8988T (cell line): ENCODE data around the gene POLDIP3.
A peak's percentile ranks its signal among the peaks of the same experiment; 100 is the strongest.
"Not testable (repeated sequence)": the region's sequence is repeated elsewhere in the genome, so short reads cannot be mapped to it uniquely, and the experiment has no call there.

Experiments used
- DNase-seq: peaks from one replicate; pipeline ENCODE4 v3.0.0; 2011

The POLDIP3 gene

DNA sequence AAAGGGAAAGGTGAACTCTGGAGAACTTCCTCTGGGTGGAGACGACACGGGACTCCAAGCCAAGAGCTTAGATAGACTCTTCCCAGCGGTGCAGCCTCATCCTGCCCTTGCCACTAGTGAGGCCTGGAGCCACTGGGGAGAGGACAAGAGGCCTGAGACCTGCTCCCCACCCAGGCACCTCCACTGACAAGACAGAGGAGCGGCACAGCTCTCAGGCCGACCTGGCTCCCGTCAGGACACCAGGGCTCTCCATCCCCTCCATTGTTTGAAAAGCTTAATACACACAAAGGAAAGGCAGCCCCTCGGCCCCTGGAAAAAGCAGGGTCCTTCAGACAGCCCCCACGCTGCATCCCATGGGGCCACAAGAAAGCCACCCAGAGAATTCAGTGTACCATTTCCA is 29.6 kb downstream of the POLDIP3 start:
- DNase-seq = no peak

DNA sequence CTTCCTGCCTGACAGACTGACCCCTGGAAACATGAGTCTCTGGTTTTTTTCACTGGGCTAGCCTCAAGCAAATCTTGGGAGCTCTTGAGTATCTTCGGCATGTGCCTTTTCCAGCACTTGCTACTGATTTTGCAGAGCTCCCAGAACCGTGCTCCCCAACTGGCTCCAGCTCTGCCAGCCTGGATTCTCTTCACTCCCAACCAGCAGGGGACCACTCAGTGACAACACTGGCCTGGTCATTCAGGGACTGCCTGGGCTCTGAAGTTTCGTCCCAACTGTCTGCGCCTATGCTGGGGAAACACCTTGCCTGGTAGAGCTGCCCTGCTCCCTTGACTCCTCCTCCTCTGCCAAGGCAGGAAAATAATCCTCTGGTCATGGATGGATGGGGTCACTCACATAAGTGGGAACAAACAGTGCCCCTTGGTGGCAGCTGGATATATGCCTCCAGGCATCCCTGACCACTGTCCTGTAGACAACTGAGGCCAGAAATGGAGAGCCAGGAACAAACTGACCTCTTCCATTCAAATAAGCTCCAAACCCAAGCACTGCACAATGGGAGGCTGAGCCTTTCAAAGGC is 30.2 kb downstream of the POLDIP3 start:
- DNase-seq = no peak

DNA sequence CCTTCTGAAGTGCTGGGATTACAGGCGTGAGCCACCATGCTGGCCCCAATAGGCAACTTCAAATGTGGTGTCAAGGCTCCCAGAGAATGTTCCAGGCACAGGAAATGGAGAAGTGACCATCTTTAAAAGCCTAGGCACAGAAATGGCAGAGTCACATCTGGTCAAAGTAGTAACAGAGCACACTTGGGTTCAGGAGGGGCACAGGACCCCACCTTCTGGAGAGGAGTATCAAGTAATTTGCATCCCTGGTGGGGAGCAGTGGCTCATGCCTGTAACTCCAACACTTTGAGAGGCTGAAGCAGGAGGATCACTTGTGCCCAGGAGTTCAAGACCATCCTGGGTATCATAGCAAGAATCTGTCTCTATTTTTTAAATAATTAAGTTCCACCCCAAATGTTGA is 31.7 kb downstream of the POLDIP3 start:
- no peak for DNase-seq

DNA sequence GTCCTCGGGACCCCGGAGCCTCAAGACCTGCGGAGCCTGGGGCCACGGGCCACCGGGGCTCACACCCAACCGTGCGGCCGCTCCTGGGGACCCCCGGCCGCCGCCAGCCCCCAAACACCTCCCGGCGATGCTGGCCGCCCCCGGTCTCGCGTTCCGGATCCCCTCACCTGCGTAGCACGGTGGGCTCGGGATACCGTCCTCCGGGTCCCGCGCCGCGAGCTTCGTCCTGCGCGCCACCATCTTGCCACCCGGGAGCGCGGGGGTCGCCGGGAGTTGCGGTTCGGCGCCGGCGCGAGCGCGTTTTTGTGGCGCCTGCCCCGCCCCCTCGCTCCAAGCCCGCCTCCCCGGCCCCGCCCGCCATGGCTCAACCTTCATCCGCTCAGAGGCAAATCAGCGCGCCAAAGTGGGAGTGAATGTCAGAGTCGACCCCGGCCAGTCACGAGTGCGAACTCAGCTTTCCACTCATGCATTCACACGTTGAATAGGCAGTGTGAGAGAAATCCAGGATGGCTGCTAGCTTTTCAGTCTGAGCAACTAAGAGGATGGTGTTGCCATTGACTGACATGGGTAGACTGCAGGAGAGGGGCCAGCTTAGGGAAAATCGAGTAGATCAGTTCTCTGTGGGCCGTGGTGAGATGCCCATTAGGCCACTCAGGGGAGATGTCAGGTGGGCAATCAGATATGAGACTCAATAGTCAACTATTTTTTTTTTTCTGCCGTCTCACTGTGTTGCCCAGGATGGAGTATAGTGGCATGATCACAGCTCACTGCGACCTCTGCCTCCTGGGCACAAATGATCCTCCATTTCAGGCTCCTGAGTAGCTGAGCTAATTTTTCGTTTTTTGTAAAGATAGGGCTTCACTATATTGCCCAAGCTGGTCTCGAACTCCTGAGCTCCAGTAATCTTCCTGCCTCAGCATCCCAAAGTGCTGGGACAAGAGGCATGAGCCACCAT is 32.6 kb downstream of the POLDIP3 start:
- DNase-seq = peak; percentile 55

DNA sequence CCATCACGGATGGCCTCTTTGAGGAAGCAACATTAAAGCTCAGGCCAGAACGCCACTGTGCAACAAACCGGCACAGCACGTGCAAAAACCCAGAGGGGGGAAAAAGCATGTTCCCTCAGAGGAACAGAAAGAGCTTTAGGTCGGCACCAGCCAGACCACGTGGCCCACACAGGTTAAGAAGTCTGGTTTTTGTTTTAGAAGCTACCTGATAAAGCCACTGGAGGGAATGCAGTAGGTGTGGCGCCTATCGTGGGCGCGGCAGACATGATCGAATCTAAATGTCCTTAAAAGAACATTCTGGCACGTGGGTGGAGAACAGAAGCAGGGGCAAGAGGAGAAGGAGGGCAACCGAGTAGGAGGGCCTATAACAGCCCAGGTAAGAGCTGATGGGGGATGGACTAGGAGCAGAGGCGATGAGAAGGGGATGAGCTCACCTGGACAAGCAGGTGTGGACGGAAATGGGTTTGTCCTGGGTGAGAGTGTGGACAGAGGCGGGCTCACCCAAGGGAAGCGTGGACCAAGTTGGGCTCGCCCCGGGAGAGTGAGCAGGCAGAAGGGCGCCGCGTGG is 33.4 kb downstream of the POLDIP3 start:
- not testable (repeated sequence) for DNase-seq

DNA sequence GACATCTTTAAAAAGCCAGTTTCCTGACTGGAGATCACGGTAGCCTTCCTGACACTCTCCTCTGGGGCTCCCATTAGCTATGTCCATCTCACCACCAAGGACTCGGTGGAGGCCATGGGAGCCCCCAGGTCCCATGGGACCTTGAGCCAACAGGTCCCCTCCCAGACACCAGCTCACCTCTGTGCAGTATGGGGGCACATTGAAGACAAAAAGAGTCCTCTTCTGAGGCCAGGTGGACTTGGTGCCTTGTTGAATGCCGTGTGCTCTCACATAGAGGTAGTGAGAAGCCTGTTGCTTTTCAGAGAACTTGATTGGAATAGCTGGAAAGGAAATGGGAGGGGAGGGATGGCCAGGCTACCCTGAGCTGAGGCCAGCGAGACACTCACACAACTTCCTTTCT is 34.6 kb downstream of the POLDIP3 start:
- not testable (repeated sequence) for DNase-seq

DNA sequence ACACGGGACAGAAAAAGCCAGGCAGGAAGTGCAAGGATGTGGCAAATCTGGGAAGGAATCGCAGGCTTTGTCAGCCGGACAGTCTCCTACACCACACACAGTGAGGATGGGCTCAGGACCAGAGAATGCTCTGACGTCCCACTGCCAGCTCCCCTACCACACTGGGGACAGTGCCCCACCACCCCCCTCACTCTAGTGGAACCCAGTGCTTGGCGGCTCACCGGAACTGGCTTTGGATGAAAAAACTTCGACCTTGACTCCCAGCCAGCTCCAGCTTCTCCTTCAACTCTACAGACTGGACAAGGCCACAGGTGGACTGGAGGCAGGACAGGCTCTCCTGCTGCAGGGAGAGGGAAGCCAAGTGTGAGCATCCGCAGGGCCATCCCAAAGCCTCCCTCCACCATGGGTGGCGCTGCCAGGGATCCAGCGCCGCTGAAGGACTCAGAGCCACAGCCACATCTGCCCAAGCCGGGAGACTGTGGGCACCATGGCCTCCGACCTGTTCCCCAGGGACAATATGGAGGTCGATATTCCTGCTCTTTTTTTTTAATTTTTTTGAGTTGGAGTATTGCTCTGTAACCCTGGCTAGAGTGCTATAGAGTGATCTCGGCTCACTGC is 37.0 kb downstream of the POLDIP3 start:
- no peak for DNase-seq

DNA sequence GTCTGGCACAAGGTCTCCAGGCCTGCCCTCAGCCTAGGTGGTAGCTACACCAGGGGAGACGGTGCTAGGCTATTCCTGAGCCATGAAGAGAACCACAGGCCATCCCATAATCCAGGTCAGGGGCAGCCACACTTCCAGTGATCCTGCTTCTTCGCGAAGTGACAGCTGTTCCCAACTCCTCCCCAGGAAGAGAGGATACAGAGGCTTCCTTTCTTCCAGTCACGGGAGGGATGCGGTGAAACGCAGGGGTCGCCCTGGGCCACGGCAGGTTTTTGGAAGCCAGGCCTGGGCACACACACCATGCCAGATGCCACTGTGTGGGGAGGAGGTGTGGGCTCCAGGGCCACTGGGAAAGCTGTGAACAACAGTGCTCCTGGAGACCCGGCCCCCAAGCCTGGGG is 37.5 kb downstream of the POLDIP3 start:
- DNase-seq = not testable (repeated sequence)

DNA sequence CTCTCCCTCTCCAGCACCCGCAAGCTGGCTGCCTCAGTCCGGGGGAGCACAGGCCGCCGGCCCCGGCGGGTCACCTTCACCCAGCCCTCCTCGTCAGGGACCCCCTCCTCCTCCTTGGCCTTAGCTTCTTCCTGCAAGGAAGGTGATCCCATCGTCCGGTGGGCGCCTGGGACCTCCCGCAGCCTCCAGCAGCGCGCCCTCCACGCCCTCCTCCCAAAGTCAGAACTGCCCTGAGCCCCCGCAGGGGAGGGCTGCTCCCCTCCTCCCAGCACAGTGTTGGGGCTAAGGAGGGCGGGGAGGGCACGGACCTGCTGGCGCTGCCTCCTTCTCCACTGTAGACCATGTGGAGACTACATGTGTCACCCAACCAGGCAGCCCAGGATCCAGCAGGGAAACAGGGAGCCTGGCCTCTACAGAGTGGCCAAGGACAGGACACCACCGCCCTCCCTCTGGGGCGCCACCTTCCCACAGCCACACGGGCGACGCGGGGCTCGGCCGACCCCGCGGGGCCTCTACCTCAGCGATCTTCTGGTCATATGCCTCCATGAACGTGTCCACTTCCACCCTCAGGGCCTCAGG is 38.6 kb downstream of the POLDIP3 start:
- not testable (repeated sequence) for DNase-seq

DNA sequence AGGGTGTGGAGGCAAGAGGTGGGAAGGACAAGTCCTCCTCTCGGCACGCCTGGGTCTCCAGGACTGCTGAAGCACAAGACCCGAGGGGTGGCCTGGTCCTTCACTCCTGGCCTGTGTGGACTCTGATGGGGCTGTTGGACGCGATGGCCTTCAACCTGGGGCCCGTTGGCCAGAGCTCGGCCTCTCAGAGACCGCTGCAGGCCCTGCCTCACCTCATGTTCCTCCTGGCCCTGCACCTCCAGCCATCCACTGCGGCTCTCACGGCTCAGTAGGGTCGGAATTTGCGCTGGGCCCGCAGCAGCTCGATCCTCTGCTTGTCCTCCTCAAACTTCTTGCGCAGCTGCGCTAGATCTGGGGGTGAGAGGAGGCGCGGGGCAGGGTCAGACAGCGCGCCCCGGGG is 40.2 kb downstream of the POLDIP3 start:
- not testable (repeated sequence) for DNase-seq

DNA sequence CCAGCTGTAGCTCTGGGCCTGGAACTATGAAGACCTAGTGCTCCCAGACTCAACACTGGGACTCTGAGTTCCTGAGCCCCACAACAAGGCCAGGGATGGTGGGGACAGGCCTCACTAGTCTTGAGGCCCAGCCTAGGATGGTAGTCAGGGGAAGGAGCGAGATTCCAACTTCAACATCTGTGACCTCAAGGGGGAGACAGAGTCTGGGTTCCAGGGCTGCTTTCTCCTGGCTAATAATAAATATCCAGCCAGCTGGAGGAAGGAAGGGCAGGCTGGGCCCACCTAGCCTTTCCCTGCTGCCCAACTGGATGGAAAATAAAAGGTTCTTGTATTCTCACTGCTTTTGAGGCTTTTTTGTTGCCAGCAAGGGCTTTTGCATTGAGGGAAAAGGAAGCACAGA is 40.6 kb downstream of the POLDIP3 start:
- DNase-seq = not testable (repeated sequence)

DNA sequence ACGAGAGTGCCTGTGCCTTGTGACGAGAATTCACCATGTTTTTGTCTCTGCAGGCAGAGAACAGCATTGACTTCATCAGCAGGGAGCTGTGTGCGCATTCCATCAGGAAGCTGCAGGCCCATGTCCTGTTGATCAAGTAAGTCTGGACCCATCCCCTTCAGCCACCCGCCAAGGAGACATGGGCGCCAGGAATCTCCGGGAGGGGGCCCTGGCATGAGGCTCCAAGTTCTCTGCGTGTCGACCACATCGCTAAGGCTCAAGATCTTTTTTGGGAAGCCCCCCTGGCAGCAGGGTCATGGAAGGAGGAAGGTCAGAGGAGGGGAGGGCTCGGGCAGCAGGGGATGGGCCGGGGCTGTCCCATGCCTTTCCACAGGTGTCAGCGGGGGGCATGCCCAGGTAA is 43.6 kb downstream of the POLDIP3 start:
- DNase-seq = not testable (repeated sequence)

DNA sequence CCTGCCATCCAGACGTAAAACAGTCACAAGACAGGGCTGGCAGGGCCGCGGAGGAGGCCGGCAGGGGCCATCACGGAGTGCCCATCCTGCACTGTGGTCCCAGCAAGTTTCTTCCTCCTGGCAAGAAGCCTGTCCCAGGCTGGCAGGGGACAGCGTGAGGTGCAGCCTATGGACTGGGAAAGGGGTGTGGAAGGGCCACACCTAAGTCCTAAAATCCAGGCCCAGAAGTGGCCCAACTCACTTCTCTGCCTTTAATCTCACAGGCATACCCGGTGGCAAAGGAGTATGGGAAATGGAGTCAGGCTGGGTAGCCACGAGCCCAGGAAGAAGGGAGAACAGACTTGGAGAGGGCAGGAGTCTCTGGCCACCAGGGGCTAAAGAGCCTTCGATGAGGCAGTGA is 44.1 kb downstream of the POLDIP3 start:
- not testable (repeated sequence) for DNase-seq

DNA sequence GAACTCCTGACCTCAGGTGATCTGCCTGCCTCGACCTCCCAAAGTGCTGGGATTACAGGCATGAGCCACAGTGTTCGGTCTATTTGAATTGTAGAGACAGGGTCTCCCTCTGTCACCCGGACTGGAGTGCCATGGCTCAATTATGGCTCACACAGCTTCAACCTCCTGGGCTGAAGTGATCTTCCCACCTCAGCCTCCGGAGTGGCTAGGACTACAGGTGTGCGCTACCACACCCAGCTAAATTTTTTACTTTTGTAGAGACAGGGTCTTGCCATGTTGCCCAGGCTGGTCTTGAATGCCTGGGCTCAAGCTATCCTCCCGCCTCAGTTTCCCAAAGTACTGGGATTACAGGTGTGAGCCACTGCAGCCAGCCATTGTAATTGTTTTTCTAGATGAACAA is 46.7 kb downstream of the POLDIP3 start:
- not testable (repeated sequence) for DNase-seq

DNA sequence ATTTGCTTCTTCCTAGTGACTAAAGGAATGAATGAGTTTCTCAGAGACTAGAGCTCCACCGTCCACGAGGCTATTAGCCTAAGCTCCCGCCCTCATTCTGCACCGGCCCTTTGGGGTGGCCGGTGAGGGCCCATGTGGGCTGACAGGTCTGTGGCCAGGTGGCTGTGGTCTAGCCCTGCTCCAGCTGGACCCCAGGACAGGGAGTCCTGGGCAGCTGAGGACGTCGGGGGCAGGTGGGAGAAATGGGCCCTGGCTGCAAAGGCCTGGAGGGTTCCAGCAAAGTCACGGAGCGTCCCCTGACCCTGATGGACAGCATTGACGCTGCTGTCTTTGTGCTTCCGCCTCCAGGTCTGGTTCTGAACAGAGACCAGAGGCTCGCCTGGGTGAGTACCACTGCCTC is 48.7 kb downstream of the POLDIP3 start:
- DNase-seq = no peak

DNA sequence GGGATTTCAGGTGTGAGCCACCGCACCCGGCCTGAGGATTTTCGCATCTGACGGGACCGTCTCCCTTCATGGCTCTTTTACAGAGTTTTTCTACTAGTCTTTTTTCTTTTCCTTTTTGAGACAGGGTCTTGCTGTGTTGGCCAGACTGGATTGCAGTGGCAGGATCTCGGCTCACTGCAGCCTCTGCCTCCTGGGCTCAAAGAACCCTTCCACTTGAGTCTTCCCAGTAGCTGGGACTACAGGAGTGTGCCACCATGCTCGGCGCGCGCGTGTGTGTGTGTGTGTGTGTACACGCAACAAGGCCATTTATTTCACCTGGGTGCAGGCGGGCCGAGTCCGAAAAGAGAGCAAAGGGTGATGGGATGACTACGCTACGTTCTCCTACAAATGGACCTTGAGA is 50.0 kb downstream of the POLDIP3 start:
- no peak for DNase-seq

DNA sequence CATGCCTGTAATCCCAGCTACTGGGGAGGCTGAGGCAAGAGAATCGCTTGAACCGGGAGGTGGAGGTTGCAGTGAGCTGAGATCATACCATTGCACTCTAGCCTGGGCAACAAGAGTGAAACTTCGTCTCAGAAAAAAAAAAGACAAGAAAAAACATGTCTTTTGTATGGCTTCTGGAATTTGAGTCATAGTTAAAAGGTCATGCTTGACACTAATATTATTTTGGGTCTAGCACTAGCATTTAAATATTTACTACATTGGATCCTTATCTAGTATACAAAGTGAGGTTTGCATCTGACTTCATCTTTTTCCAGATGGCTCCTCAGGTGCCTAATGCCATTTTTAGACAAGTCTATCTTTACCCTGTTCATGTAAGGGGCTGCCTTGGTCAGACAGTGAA is 50.7 kb downstream of the POLDIP3 start:
- not testable (repeated sequence) for DNase-seq

DNA sequence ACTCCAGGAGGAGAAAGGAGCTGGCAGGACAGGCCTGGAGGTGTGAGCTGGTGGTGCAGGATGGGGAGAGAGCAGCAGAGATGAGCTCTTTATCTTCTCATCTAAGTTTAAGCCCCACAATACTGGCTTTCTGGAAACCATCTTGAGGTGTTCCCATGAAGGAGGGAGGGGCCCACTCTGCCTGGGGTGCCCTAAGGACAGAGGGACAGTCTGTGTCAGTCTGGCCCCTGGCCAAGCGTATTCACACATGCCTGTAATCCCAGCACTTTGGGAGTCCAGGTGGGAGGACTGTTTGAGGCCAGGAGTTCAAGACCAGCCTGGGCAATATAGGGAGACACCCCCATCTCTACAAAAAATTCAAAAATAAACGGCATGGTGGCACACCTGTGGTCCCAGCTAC is 52.0 kb downstream of the POLDIP3 start:
- DNase-seq = no peak

DNA sequence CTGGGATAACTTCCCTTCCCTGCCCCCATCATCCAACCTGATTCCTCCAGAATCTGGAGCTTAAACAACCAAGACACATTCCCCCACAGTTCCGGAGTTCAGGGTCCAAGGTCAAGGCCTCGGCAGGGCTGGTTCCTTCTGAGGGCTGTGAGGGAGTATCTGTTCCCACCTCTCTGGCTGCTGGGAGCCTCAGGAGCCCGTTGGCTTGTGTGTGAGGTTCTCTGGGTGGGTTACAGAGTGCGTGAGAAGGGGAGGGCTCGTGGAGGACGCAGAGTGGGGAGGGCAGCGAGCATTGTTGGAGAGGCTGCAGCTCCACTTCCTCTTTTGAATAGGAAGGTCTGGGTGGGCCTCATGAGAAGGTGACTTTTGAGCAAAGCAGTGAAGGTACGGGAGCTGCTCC is 52.4 kb downstream of the POLDIP3 start:
- no peak for DNase-seq

DNA sequence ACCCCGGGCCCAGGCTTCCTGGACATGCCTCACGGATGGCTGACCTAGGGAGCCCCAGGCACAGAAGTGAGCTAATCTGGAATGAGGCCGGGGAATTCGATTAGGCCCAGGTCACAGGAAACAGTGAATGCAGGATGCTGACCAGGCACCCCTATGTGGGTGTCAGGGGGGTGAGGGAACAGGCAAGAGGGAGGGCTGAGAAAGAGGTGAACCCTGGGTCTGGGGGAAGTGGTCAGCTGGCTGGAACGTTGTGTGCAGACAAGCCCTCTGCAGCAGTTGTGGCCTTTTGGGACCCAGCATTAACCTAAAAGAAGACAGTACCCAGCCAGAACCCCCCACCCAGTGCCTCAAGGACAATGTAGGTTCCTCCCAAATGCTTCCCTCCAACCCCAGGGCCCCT is 52.8 kb downstream of the POLDIP3 start:
- DNase-seq = no peak

DNA sequence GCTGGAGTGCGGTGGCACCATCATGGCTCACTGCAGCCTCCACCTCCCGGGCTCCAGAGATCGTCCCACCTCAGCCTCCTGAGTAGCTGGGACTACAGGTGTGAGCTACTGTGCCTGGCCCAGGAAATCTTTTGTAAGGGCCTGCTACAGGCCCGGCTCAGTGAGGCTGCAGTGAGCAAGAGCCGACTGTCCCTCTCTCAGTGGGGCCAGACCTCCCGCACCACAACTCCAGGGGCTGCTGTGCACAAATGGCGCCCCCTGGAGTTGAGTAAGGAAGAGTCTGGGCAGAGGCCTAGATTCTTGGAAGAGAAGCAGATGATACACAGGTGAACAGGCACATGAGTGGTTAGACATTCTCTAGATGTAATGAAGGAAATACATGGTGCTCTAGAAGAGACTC is 53.9 kb downstream of the POLDIP3 start:
- no peak for DNase-seq

DNA sequence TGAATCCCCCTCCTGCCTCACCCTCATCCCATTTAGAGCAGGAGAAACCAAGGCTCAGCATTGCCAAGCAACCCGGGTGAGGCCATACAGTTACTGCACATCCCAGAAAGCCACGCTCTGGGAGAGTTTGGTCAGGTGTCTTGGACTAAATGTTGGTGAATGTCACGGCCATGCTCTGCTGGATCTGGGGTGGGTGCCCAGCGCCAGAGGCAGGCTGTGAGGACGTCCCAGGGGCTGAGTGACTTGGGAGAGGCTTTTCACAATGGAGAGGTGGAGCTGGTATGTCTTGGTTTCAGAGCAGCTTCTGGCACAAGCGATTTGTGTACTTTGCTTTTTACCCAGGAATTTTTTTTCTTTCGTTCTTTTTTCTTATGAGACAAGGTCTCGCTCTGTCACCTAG is 54.3 kb downstream of the POLDIP3 start:
- no peak for DNase-seq
